RWPE1 (cell line): ENCODE measurements around the gene UBA7.
"Not testable (repeated sequence)": the region's sequence is repeated elsewhere in the genome, so short reads cannot be mapped to it uniquely, and the experiment has no call there.

Source experiments
- CTCF ChIA-PET: fragments of 350-600 bp; sonication (Branson Sonifier 250); formaldehyde crosslinking; extraction: SDS; loops from one replicate; lab custom pipeline; 2021; lab: Yijun Ruan, JAX
- POLR2A ChIA-PET: fragments of 400-600 bp; formaldehyde crosslinking; extraction: SDS; loops from one replicate; lab custom pipeline; 2020; ENCODE audit warnings: antibody characterized with exemption; ENCODE audit not compliant: low non-redundant PET; lab: Yijun Ruan, JAX
- DNase-seq: peaks from one replicate; pipeline ENCODE4 v3.0.0; 2012; ENCODE audit warnings: low spot score
- H3K27ac ChIP-seq: fragments of 450-650 bp; 2 replicates; pipeline ENCODE4 v1.5.1; 2017
- TF ChIP-seq, protein P1 (sequence below): fragments of 450-650 bp; conservative IDR thresholded peaks from 2 replicates; pipeline ENCODE4 v1.5.1; 2017; ENCODE audit warnings: low read depth, mild to moderate bottlenecking

UBA7 gene

DNA sequence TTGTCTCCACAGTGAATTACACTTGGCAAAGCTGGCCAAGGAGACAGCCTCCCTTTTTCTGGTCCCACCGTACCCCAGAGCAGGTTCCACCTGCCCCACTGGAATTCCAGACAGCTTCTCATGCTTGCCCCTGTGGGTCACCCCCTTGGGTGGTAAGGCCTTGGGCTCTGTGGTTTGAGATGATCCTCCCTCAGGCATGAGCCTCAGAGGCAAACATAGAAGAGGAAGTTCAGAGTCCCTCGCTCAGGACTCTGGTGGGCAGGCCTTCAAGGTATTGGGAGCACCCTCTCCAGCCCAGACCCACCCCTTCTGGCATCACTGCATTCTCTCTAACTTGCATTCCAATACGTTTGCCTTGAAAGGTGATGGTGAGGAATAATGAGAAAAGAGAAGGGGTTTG lies 17.6 kb upstream of the UBA7 start:
- no peak overlapping the region for H3K27ac ChIP-seq
- POLR2A ChIA-PET = no interaction called here
- DNase-seq = no peak
- TF ChIP-seq, protein P1, sequence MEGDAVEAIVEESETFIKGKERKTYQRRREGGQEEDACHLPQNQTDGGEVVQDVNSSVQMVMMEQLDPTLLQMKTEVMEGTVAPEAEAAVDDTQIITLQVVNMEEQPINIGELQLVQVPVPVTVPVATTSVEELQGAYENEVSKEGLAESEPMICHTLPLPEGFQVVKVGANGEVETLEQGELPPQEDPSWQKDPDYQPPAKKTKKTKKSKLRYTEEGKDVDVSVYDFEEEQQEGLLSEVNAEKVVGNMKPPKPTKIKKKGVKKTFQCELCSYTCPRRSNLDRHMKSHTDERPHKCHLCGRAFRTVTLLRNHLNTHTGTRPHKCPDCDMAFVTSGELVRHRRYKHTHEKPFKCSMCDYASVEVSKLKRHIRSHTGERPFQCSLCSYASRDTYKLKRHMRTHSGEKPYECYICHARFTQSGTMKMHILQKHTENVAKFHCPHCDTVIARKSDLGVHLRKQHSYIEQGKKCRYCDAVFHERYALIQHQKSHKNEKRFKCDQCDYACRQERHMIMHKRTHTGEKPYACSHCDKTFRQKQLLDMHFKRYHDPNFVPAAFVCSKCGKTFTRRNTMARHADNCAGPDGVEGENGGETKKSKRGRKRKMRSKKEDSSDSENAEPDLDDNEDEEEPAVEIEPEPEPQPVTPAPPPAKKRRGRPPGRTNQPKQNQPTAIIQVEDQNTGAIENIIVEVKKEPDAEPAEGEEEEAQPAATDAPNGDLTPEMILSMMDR = no peak
- CTCF ChIA-PET = no interaction called here

DNA sequence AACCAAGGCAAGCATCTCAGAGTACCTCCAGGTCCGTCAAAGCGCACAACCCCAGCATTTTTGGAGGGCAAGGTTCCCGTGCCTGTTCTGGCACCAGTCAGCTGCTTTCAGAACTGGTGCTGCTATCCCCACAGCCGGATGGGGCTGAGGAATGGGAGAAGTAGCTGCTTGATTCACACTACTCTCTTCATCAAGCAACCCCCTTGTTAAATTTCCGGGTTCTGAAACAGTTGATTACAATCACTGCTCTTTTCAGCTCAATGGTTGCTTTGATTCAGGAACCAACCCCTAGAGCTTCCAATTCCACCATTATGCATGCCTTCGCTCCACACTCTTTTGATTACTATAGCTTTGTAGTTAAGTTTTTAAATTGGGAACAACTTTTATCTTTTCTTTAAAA lies 12.3 kb upstream of the UBA7 start:
- TF ChIP-seq, protein P1 = no peak
- CTCF ChIA-PET = interaction anchor here (0.7 kb wide), 1 partner anchor 11 kb away, joined by 5 read pairs; no protein-coding TSS in a partner anchor
- DNase-seq = no peak
- no peak overlapping the region for H3K27ac ChIP-seq
- POLR2A ChIA-PET = no interaction called here

DNA sequence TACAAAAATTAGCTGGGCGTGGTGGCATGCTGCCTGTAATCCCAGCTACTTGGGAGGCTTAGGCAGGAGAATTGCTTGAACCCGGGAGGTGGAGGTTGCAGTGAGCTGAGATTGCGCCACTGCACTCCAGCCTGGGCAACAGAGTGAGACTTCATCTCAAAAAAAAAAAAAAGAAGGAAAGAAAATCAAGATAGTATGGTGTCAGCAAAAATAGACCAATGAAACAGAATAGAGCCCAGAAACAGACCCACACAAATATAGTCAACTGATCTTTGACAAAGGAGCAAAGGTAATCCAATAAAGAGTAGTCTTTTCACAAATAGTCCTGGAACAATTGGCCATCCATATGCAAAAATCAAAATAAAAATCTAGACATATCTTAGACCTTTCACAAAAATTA lies 9.4 kb upstream of the UBA7 start:
- DNase-seq, H3K27ac ChIP-seq, CTCF ChIA-PET, POLR2A ChIA-PET: not testable (repeated sequence)

DNA sequence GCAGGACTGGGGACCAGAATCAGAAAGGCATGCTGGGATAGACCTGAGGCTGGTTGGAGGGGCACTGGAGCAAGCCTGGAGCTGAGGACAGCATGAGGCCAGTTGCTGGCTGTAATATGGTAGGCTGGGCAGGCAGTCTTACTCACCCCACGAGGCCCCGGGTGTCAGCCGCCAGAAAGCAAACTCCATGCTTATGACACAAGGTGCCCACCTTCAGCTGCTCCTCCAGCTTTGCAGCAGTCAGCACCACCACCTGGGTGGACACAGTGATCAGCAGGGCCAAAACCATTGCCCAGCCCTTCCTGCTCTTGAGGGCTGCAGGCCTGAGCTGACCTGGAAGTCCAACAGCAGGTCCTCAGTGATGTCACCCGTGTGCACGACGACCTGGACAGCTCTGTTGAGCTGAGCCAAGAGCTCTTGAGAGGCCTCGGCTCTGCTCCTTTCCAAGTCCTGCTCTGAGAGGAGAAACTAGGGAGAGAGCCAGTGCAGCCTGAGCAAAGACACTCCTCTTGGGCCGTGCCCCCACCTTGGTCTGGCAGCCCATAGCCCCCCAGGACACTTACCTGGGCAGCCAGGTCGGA lies 747 bp downstream of the UBA7 start:
- peak overlapping the region; percentile 72 for H3K27ac ChIP-seq
- POLR2A ChIA-PET = no interaction called here
- TF ChIP-seq, protein P1 = no peak
- CTCF ChIA-PET = interaction anchor here (0.5 kb wide), 1 partner anchor 519 kb away, joined by 4 read pairs; no protein-coding TSS in a partner anchor
- no peak for DNase-seq

DNA sequence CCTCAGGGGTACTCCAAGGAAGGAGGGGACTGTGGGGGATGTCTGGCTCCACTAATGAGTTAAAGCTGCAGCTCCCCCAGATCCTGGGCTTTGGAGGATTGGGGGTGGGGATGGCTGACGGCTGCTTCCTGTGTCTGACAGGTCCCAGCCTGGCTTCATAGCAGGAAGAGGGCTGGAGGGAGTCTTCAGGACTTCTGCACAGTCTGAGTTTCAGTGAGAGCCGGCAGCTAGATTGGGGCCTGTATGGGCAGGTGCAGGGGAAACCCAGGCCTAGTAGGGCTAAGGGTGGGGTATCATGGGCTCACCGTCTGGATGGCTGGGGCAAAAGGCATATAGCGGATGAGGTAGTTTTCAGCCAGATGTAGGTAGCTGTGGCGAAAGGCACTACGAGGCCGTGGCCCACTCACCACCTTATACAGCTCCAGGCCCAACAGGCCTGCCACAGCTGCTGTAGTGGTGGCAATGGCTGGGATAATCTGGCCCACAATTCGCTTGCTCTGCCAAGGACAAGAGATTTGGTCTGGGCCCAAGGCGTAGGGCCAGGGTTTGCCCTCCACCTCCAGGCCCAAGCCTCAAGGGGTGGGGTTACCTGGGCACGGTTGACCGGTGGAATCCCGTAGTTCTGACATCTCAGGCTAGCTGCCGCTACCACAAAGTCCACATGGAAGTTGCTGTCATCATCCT lies 6.2 kb downstream of the UBA7 start:
- peak overlapping the region; percentile 98 for H3K27ac ChIP-seq
- POLR2A ChIA-PET = no interaction called here
- no peak for DNase-seq
- TF ChIP-seq, protein P1 = no peak
- CTCF ChIA-PET = no interaction called here

DNA sequence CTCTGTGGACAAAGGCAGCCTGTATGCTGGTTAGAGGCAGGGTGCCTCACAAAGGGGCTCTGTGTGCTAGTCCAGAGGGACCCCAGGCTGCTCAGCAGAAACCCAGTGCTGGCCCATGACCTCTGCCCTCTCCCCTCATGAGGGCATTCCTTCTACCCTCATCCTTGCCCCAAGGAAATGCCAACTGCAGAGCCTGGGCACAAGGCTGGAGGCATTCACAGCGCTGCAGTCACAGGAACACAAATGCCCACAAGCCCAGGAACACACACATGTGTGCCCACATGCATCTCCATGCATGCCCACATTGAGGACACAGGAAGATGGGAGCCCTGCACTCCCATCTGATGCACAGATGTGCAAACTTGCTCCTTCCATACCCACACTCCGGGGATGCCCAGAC lies 6.9 kb downstream of the UBA7 start:
- peak overlapping the region; percentile 98 for H3K27ac ChIP-seq
- CTCF ChIA-PET = no interaction called here
- POLR2A ChIA-PET = no interaction called here
- no peak for DNase-seq
- TF ChIP-seq, protein P1 = no peak
